ENCODE results near the gene NDE1. TPM values are rescaled to one million over a fixed set of nuclear protein-coding genes. Genes with fewer than 3 reads are reported as not detected.

The NDE1 gene
- total and polyA plus RNA-seq, 2 donors (not counting 1 experiment from before 2014, with no cell fraction given) = 23.8 to 24.0 TPM

- Histone ChIP-seq H3K27ac (ENCODE audit: insufficient read depth, low read length) (no peak overlapping the region), H3K79me2 (ENCODE audit: control insufficient read depth, insufficient read depth, low read length) (no peaks in the 10 kb centered on the region), H3K4me2 (ENCODE audit: extremely low read depth, insufficient read depth, low read length) (no peak overlapping the region), H3K36me3 (ENCODE audit: control insufficient read depth, insufficient read depth, low read length) (no peaks in the 10 kb centered on the region), H4K20me1 (ENCODE audit: control insufficient read depth, extremely low read depth, insufficient read depth, low read length) (no peaks in the 10 kb centered on the region), H3K4me1 (ENCODE audit: control insufficient read depth, extremely low read depth, insufficient read depth, low read length) (no peaks in the 10 kb centered on the region), H3K9me3 (ENCODE audit: control insufficient read depth, insufficient read depth, low read depth, low read length) (no peaks in the 10 kb centered on the region), H3K4me3 (replicated peaks in 1 of 4; ENCODE audit: control extremely low read depth in 1 of 4, insufficient read depth in 1 of 4, low read depth in 3 of 4, low read length in 4 of 4) (no peak overlapping the region), H3K27me3 (ENCODE audit: control insufficient read depth, insufficient read depth, low read length) (no peaks in the 10 kb centered on the region), H3K9ac (ENCODE audit: insufficient read depth, low read length) (no peak overlapping the region), H2AFZ (ENCODE audit: low read length) (no peak overlapping the region)
- no peak for DNase-seq (ENCODE audit: low read depth in 2 of 2)
- TF ChIP-seq EZH2 (IDR thresholded peaks at IDR 0.05; ENCODE audit: low read length, missing control alignments) (no peak), CTCF (conservative IDR thresholded peaks at IDR 0.05 in 1 of 2, IDR thresholded peaks at IDR 0.05 in 1 of 2; ENCODE audit: low read depth in 1 of 2, low read length in 2 of 2) (no peak)
Observed at GRCh38 chr16:15736529-15736928, 86.5 kb downstream of the NDE1 start.

GRCh38 chr16:15737140-15737644 lies 87.1 kb downstream of the NDE1 start:
- TF ChIP-seq CTCF (conservative IDR thresholded peaks at IDR 0.05 in 1 of 2, IDR thresholded peaks at IDR 0.05 in 1 of 2; ENCODE audit: low read depth in 1 of 2, low read length in 2 of 2) = no peak
- TF ChIP-seq EZH2 (IDR thresholded peaks at IDR 0.05; ENCODE audit: low read length, missing control alignments) = no peak
- no peaks in the 10 kb centered on the region for H3K27me3 ChIP-seq (ENCODE audit: control insufficient read depth, insufficient read depth, low read length)
- no peak overlapping the region for H2AFZ ChIP-seq (ENCODE audit: low read length)
- H3K4me3 ChIP-seq (replicated peaks in 1 of 4; ENCODE audit: control extremely low read depth in 1 of 4, insufficient read depth in 1 of 4, low read depth in 3 of 4, low read length in 4 of 4) = no peak overlapping the region
- H3K79me2 ChIP-seq (ENCODE audit: control insufficient read depth, insufficient read depth, low read length) = no peaks in the 10 kb centered on the region
- H3K4me1 ChIP-seq (ENCODE audit: control insufficient read depth, extremely low read depth, insufficient read depth, low read length) = no peaks in the 10 kb centered on the region
- H3K27ac ChIP-seq (ENCODE audit: insufficient read depth, low read length) = no peak overlapping the region
- H3K36me3 ChIP-seq (ENCODE audit: control insufficient read depth, insufficient read depth, low read length) = no peaks in the 10 kb centered on the region
- no peak for DNase-seq (ENCODE audit: low read depth in 2 of 2)
- no peaks in the 10 kb centered on the region for H4K20me1 ChIP-seq (ENCODE audit: control insufficient read depth, extremely low read depth, insufficient read depth, low read length)
- H3K9me3 ChIP-seq (ENCODE audit: control insufficient read depth, insufficient read depth, low read depth, low read length) = no peaks in the 10 kb centered on the region
- no peak overlapping the region for H3K9ac ChIP-seq (ENCODE audit: insufficient read depth, low read length)
- H3K4me2 ChIP-seq (ENCODE audit: extremely low read depth, insufficient read depth, low read length) = no peak overlapping the region

GRCh38 chr16:15739464-15739863 lies 89.4 kb downstream of the NDE1 start:
- no peak overlapping the region for H3K27ac ChIP-seq (ENCODE audit: insufficient read depth, low read length)
- no peak overlapping the region for H3K4me3 ChIP-seq (replicated peaks in 1 of 4; ENCODE audit: control extremely low read depth in 1 of 4, insufficient read depth in 1 of 4, low read depth in 3 of 4, low read length in 4 of 4)
- H3K9me3 ChIP-seq (ENCODE audit: control insufficient read depth, insufficient read depth, low read depth, low read length) = no peaks in the 10 kb centered on the region
- H2AFZ ChIP-seq (ENCODE audit: low read length) = no peak overlapping the region
- no peaks in the 10 kb centered on the region for H3K36me3 ChIP-seq (ENCODE audit: control insufficient read depth, insufficient read depth, low read length)
- no peak for DNase-seq (ENCODE audit: low read depth in 2 of 2)
- no peaks in the 10 kb centered on the region for H3K79me2 ChIP-seq (ENCODE audit: control insufficient read depth, insufficient read depth, low read length)
- TF ChIP-seq EZH2 (IDR thresholded peaks at IDR 0.05; ENCODE audit: low read length, missing control alignments) (no peak), CTCF (conservative IDR thresholded peaks at IDR 0.05 in 1 of 2, IDR thresholded peaks at IDR 0.05 in 1 of 2; ENCODE audit: low read depth in 1 of 2, low read length in 2 of 2) (no peak)
- no peaks in the 10 kb centered on the region for H3K27me3 ChIP-seq (ENCODE audit: control insufficient read depth, insufficient read depth, low read length)
- H3K9ac ChIP-seq (ENCODE audit: insufficient read depth, low read length) = no peak overlapping the region
- no peaks in the 10 kb centered on the region for H4K20me1 ChIP-seq (ENCODE audit: control insufficient read depth, extremely low read depth, insufficient read depth, low read length)
- H3K4me2 ChIP-seq (ENCODE audit: extremely low read depth, insufficient read depth, low read length) = no peak overlapping the region
- no peaks in the 10 kb centered on the region for H3K4me1 ChIP-seq (ENCODE audit: control insufficient read depth, extremely low read depth, insufficient read depth, low read length)

All from fibroblast of lung (primary cell).